SK-N-SH treated with all-trans-retinoic acid at 6 μM for 48 hours (cell line): Measurements from ENCODE around the gene SSUH2.
A peak's percentile ranks its signal among the peaks of the same experiment; 100 is the strongest.

Source experiments
- ATAC-seq: fragments of 200-7000 bp; cut with Tn5 transposase; 3 replicates; pipeline ENCODE4 v1.9.1; 2020; ENCODE audit warnings: mild to moderate bottlenecking, moderate library complexity
- ARNTL ChIP-seq: fragments of 450-650 bp; formaldehyde crosslinking; IDR thresholded peaks from 2 replicates; pipeline ENCODE4 v1.5.0; 2020; ENCODE audit warnings: low read depth, mild to moderate bottlenecking, moderate library complexity, borderline replicate concordance
- CREB5 ChIP-seq: fragments of 250-450 bp; sonication (Bioruptor Pico); IDR thresholded peaks from 2 replicates; pipeline ENCODE4 v1.5.1; 2020; ENCODE audit warnings: low read depth, mild to moderate bottlenecking, moderate library complexity
- CSDC2 ChIP-seq: fragments of 250-450 bp; sonication (Bioruptor Pico); IDR thresholded peaks from 2 replicates; pipeline ENCODE4 v1.5.0; 2020; ENCODE audit warnings: mild to moderate bottlenecking, moderate library complexity
- ESRRG ChIP-seq: fragments of 250-450 bp; sonication (Bioruptor Pico); IDR thresholded peaks from 2 replicates; pipeline ENCODE4 v1.6.1; 2021; ENCODE audit warnings: mild to moderate bottlenecking
- GLIS3 ChIP-seq: fragments of 250-450 bp; sonication (Bioruptor Pico); IDR thresholded peaks from 2 replicates; pipeline ENCODE4 v1.5.0; 2020; ENCODE audit warnings: mild to moderate bottlenecking, moderate library complexity
- ISL1 ChIP-seq: fragments of 250-450 bp; sonication (Bioruptor Pico); IDR thresholded peaks from 2 replicates; pipeline ENCODE4 v2.1.2; 2022; ENCODE audit warnings: mild to moderate bottlenecking, moderate library complexity
- PPARA ChIP-seq: fragments of 250-450 bp; sonication (Bioruptor Pico); IDR thresholded peaks from 2 replicates; pipeline ENCODE4 v1.5.0; 2020; ENCODE audit warnings: mild to moderate bottlenecking, borderline replicate concordance
- RARB ChIP-seq: fragments of 250-450 bp; sonication (Bioruptor Pico); IDR thresholded peaks from 2 replicates; pipeline ENCODE4 v1.8.0; 2021; ENCODE audit warnings: mild to moderate bottlenecking, moderate library complexity
- SNAI2 ChIP-seq: fragments of 250-450 bp; sonication (Bioruptor Pico); IDR thresholded peaks from 2 replicates; pipeline ENCODE4 v1.5.0; 2020; ENCODE audit warnings: mild to moderate bottlenecking, moderate library complexity
- TCF4 ChIP-seq: fragments of 250-450 bp; sonication (Bioruptor Pico); IDR thresholded peaks from 2 replicates; pipeline ENCODE4 v1.8.0; 2021; ENCODE audit warnings: mild to moderate bottlenecking, moderate library complexity, borderline replicate concordance
- TOX ChIP-seq: fragments of 250-450 bp; sonication (Bioruptor Pico); IDR thresholded peaks from 2 replicates; pipeline ENCODE4 v1.8.0; 2021; ENCODE audit warnings: mild to moderate bottlenecking, moderate library complexity, borderline replicate concordance
- ZFP3 ChIP-seq: fragments of 250-450 bp; sonication (Bioruptor Pico); IDR thresholded peaks from 2 replicates; pipeline ENCODE4 v1.5.0; 2020; ENCODE audit warnings: mild to moderate bottlenecking, moderate library complexity
- ZFP30 ChIP-seq: fragments of 450-650 bp; formaldehyde crosslinking; IDR thresholded peaks from 2 replicates; pipeline ENCODE4 v1.5.0; 2022; ENCODE audit warnings: mild to moderate bottlenecking, moderate library complexity
- ZNF565 ChIP-seq: fragments of 450-650 bp; formaldehyde crosslinking; conservative IDR thresholded peaks from 2 replicates; pipeline ENCODE4 v1.5.0; 2020; ENCODE audit warnings: low read depth, mild to moderate bottlenecking, moderate library complexity
- ZNF70 ChIP-seq: fragments of 450-650 bp; formaldehyde crosslinking; IDR thresholded peaks from 2 replicates; pipeline ENCODE4 v1.5.0; 2020; ENCODE audit warnings: mild to moderate bottlenecking, moderate library complexity
- ZNF8 ChIP-seq: fragments of 450-650 bp; formaldehyde crosslinking; IDR thresholded peaks from 2 replicates; pipeline ENCODE4 v1.5.0; 2020; ENCODE audit warnings: mild to moderate bottlenecking, moderate library complexity
- TF ChIP-seq, protein P1 (sequence below): fragments of 250-450 bp; sonication (Bioruptor Pico); IDR thresholded peaks from 2 replicates; pipeline ENCODE4 v1.5.0; 2020; ENCODE audit warnings: mild to moderate bottlenecking, moderate library complexity
- TF ChIP-seq, protein P2 (sequence below): fragments of 250-450 bp; sonication (Bioruptor Pico); IDR thresholded peaks from 2 replicates; pipeline ENCODE4 v1.5.1; 2021; ENCODE audit warnings: mild to moderate bottlenecking, moderate library complexity

Gene SSUH2

DNA sequence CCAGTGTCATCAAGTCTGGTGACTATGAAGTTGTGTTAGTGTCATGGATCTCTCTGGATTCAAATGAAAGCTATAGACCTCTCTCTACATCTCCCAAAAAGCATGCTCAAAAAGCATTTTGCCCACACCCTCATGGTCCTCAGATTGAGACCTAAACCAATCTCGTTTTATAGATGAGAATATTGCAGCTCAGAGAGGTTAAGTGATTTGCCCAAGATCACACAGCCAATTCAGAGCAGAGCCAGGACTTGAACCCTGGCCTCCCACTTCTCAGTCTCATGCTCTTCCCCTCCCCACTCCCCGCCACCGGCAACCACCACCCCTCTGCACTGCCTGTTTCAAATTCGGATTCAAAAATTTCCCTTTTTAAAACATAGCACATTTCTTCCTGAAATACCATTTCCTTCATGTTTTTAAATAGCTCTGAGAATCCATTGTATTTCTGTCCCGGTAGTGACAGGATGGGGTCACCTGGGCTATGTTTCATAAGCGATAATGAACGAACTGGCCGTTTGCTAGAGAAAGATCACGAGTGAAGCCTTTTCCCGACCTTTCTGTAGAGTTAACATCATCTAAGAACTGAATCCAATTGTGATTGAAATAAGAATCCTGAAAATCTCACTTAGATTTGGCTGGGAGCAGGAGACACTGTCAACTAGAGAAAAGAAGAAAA, 769 bp downstream of the SSUH2 start (continued):
- TF ChIP-seq CREB5 (CRISPR knock-in tag): no peak
- TF ChIP-seq PPARA: no peak
- TF ChIP-seq GLIS3: no peak
- TF ChIP-seq ZNF565 (CRISPR knock-in tag): no peak

DNA sequence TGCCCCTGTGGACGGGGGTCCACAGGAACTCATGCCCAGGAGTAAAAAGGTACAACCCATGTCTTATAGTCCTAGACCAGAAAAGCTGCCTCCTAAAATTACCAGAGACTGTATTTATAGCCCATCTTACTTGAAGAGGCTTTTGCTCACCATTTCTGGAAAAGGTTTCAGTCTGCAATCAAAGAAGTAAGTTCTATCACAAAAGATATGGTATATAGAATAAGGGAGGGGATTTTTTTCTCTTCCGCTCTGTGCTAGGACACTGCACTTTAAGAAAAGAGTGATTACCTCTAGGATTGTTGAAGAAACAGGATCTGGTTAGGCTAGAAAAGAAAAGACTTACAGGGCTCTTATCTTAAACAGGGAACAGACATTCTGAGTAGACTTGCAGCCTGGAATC, 2.6 kb downstream of the SSUH2 start:
- no peak for ATAC-seq
- peak; percentile 98 for TF ChIP-seq ZNF70
- TF ChIP-seq ISL1: no peak

DNA sequence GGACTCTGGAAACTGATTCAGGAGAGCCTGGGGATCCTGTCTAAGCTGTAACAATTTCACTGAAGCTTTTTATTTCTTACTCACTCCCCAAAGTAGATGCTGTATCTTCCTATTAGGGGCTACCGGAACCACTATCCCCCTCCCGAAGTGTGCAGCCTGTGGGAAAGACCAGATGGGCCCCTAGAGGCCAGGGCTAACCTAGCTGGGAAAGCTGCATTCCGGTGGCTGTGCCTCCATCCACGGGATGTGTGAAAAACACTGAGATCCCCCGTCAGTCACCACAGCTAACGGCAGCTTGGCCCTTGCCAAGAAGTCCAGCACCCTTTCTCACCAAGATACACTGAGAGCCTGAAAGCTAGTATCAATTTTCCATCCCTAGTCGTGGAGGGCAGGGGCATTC, 3.1 kb downstream of the SSUH2 start:
- TF ChIP-seq ISL1 (no peak), RARB (CRISPR knock-in tag) (no peak), CSDC2 (no peak), ZNF565 (CRISPR knock-in tag) (no peak), ESRRG (CRISPR knock-in tag) (no peak), ZNF70 (no peak), PPARA (no peak), GLIS3 (no peak), ZNF8 (no peak), ZFP3 (CRISPR knock-in tag) (no peak), ARNTL (no peak), TOX (CRISPR knock-in tag) (no peak), ZFP30 (CRISPR knock-in tag) (no peak)
- TF ChIP-seq, protein P1, sequence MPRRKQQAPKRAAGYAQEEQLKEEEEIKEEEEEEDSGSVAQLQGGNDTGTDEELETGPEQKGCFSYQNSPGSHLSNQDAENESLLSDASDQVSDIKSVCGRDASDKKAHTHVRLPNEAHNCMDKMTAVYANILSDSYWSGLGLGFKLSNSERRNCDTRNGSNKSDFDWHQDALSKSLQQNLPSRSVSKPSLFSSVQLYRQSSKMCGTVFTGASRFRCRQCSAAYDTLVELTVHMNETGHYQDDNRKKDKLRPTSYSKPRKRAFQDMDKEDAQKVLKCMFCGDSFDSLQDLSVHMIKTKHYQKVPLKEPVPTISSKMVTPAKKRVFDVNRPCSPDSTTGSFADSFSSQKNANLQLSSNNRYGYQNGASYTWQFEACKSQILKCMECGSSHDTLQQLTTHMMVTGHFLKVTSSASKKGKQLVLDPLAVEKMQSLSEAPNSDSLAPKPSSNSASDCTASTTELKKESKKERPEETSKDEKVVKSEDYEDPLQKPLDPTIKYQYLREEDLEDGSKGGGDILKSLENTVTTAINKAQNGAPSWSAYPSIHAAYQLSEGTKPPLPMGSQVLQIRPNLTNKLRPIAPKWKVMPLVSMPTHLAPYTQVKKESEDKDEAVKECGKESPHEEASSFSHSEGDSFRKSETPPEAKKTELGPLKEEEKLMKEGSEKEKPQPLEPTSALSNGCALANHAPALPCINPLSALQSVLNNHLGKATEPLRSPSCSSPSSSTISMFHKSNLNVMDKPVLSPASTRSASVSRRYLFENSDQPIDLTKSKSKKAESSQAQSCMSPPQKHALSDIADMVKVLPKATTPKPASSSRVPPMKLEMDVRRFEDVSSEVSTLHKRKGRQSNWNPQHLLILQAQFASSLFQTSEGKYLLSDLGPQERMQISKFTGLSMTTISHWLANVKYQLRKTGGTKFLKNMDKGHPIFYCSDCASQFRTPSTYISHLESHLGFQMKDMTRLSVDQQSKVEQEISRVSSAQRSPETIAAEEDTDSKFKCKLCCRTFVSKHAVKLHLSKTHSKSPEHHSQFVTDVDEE (CRISPR knock-in tag): no peak
- TF ChIP-seq, protein P2, sequence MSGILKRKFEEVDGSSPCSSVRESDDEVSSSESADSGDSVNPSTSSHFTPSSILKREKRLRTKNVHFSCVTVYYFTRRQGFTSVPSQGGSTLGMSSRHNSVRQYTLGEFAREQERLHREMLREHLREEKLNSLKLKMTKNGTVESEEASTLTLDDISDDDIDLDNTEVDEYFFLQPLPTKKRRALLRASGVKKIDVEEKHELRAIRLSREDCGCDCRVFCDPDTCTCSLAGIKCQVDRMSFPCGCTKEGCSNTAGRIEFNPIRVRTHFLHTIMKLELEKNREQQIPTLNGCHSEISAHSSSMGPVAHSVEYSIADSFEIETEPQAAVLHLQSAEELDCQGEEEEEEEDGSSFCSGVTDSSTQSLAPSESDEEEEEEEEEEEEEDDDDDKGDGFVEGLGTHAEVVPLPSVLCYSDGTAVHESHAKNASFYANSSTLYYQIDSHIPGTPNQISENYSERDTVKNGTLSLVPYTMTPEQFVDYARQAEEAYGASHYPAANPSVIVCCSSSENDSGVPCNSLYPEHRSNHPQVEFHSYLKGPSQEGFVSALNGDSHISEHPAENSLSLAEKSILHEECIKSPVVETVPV (CRISPR knock-in tag): no peak
- no peak for ATAC-seq

GRCh38 chr3:8640223-8640622, 4.4 kb downstream of the SSUH2 start:
- no peak for ATAC-seq
- TF ChIP-seq, protein P2 (CRISPR knock-in tag): no peak
- TF ChIP-seq, protein P1 (CRISPR knock-in tag): no peak
- TF ChIP-seq ESRRG (CRISPR knock-in tag): no peak
- TF ChIP-seq TCF4 (CRISPR knock-in tag): no peak
- TF ChIP-seq ISL1: no peak
- TF ChIP-seq CREB5 (CRISPR knock-in tag): no peak
- TF ChIP-seq PPARA: no peak
- TF ChIP-seq ZNF8: no peak
- no peak for TF ChIP-seq SNAI2 (CRISPR knock-in tag)
- TF ChIP-seq RARB (CRISPR knock-in tag): no peak
- TF ChIP-seq ZNF565 (CRISPR knock-in tag): no peak
